ENCODE data around the gene CSTF3.
A peak's percentile ranks its signal among the peaks of the same experiment; 100 is the strongest.
"Not testable (repeated sequence)": the region's sequence is repeated elsewhere in the genome, so short reads cannot be mapped to it uniquely, and the experiment has no call there.

Gene CSTF3

GRCh38 chr11:33089776-33090175, 71.5 kb downstream of the CSTF3 start:
- DNase-seq (ENCODE audit: low read depth in 2 of 3, low spot score in 2 of 3): no peak

GRCh38 chr11:33086017-33086416, 75.3 kb downstream of the CSTF3 start:
- DNase-seq (ENCODE audit: low read depth in 2 of 3, low spot score in 2 of 3): no peak

GRCh38 chr11:33083918-33084317, 77.4 kb downstream of the CSTF3 start:
- DNase-seq (ENCODE audit: low read depth in 2 of 3, low spot score in 2 of 3): no peak

- no peak for DNase-seq (ENCODE audit: low read depth in 2 of 3, low spot score in 2 of 3)
Observed at GRCh38 chr11:33072465-33072864, 88.8 kb downstream of the CSTF3 start.

- no peak for DNase-seq (ENCODE audit: low read depth in 2 of 3, low spot score in 2 of 3)
Observed at GRCh38 chr11:33068611-33069340, 92.5 kb downstream of the CSTF3 start.

GRCh38 chr11:33067294-33067693, 94.0 kb downstream of the CSTF3 start:
- DNase-seq (ENCODE audit: low read depth in 2 of 3, low spot score in 2 of 3): no peak

GRCh38 chr11:33065445-33066178, 95.7 kb downstream of the CSTF3 start:
- peak; percentile 31 to 53 (median 44) for DNase-seq (ENCODE audit: low read depth in 2 of 3, low spot score in 2 of 3)

GRCh38 chr11:33064866-33065265, 96.4 kb downstream of the CSTF3 start:
- no peak for DNase-seq (ENCODE audit: low read depth in 2 of 3, low spot score in 2 of 3)

GRCh38 chr11:33064033-33064825, 97.1 kb downstream of the CSTF3 start:
- no peak for DNase-seq (ENCODE audit: low read depth in 2 of 3, low spot score in 2 of 3)

GRCh38 chr11:33063326-33063881, 97.9 kb downstream of the CSTF3 start:
- no peak for DNase-seq (ENCODE audit: low read depth in 2 of 3, low spot score in 2 of 3)

- DNase-seq (ENCODE audit: low read depth in 2 of 3, low spot score in 2 of 3): no peak
Observed at GRCh38 chr11:33062137-33062536, 99.1 kb downstream of the CSTF3 start.

- DNase-seq (ENCODE audit: low read depth in 2 of 3, low spot score in 2 of 3): no peak
Observed at GRCh38 chr11:33060271-33060670, 101.0 kb downstream of the CSTF3 start.

GRCh38 chr11:33059331-33060007, 101.8 kb downstream of the CSTF3 start:
- no peak for DNase-seq (ENCODE audit: low read depth in 2 of 3, low spot score in 2 of 3)

- DNase-seq (ENCODE audit: low read depth in 2 of 3, low spot score in 2 of 3): no peak
Observed at GRCh38 chr11:33057284-33057683, 104.0 kb downstream of the CSTF3 start.

GRCh38 chr11:33055375-33055774, 105.9 kb downstream of the CSTF3 start:
- DNase-seq (ENCODE audit: low read depth in 2 of 3, low spot score in 2 of 3): no peak

GRCh38 chr11:33052231-33052630, 109.0 kb downstream of the CSTF3 start:
- no peak for DNase-seq (ENCODE audit: low read depth in 2 of 3, low spot score in 2 of 3)

- DNase-seq (ENCODE audit: low read depth in 2 of 3, low spot score in 2 of 3): not testable (repeated sequence)
Observed at GRCh38 chr11:33049565-33050408, 111.5 kb downstream of the CSTF3 start.

- not testable (repeated sequence) for DNase-seq (ENCODE audit: low read depth in 2 of 3, low spot score in 2 of 3)
Observed at GRCh38 chr11:33048701-33049100, 112.6 kb downstream of the CSTF3 start.

- no peak for DNase-seq (ENCODE audit: low read depth in 2 of 3, low spot score in 2 of 3)
Observed at GRCh38 chr11:33045551-33046255, 115.6 kb downstream of the CSTF3 start.
